Cardiac muscle cell (in vitro differentiated cells and primary cell): Measurements from ENCODE around the gene HNRNPA3. TPM values are rescaled to one million over a fixed set of nuclear protein-coding genes. Genes with fewer than 3 reads are reported as not detected.

Experiments
- DNase-seq, 2 donors: peaks; one replicate each; pipeline versions ENCODE4 v3.0.0 to v3.0.0-alpha.2; 2010 to 2017; ENCODE audit warnings: low read depth in 1 of 2, low spot score in 1 of 2
- H3K27ac ChIP-seq: fragments of 200-600 bp; sonication (generic); 2 replicates; pipeline ENCODE4 v1.5.1; 2016
- H3K27me3 ChIP-seq: fragments of 200-600 bp; sonication (generic); 2 replicates; pipeline ENCODE4 v1.6.0; 2016; ENCODE audit warnings: control low read depth
- H3K36me3 ChIP-seq: fragments of 200-600 bp; sonication (generic); 2 replicates; pipeline ENCODE4 v1.5.1; 2016; ENCODE audit warnings: control low read depth
- H3K4me1 ChIP-seq: fragments of 200-600 bp; sonication (generic); 2 replicates; pipeline ENCODE4 v1.8.1; 2017; ENCODE audit warnings: low read depth, mild to moderate bottlenecking, mixed run types
- H3K4me3 ChIP-seq: fragments of 200-600 bp; sonication (generic); 2 replicates; pipeline ENCODE4 v1.5.1; 2016; ENCODE audit warnings: mild to moderate bottlenecking
- H3K9me3 ChIP-seq: fragments of 200-600 bp; sonication (generic); 2 replicates; pipeline ENCODE4 v1.5.1; 2017; ENCODE audit warnings: low read depth, mild to moderate bottlenecking, control low read depth
- CTCF ChIP-seq: IDR thresholded peaks from 2 replicates; pipeline ENCODE4 v1.5.1; 2012; ENCODE audit warnings: low read depth, mild to moderate bottlenecking, low read length
- polyA plus RNA-seq: library from polyadenylated mRNA; unstranded; fragments of >200 nt; fragmentation: Nextera tagmentation; extraction: Ambion mirVana; gene quantifications from 2 replicates; pipeline ENCODE4 v1.2.1, GENCODE V29; 2016
- total RNA-seq: library from RNA; depleted of rRNA; stranded (reverse); fragments of >200 nt; gene quantifications from 2 replicates; pipeline ENCODE4 v1.2.3, GENCODE V29; 2016

HNRNPA3 gene
- total and polyA plus RNA-seq, 2 experiments from 2014 or later: 78.6 to 81.7 TPM

DNA sequence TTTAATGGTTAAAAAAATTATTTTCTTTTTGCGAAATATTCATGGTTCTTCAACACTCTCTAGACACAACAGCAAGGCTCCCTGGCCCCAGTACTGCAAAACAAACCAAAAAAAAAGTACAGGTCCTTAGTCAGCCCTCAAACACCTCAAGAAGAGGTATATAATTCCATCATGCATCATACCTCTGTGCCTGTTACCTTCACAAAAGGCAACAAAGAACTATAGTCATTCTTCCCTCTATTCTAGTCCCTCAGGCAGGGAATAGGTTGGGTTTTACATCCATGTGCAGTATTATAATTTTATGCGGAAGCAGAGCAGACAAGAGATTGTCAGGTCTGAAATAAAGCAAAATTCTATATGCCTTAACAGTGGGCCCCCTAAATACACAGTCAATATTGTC lies 43.4 kb downstream of the HNRNPA3 start:
- TF ChIP-seq CTCF: no peak
- Histone ChIP-seq H3K36me3 (no peaks in the 10 kb centered on the region), H3K9me3 (no peaks in the 10 kb centered on the region), H3K4me1 (peaks cover 22% of the 10 kb centered on the region), H3K27ac (no peak overlapping the region), H3K27me3 (no peaks in the 10 kb centered on the region), H3K4me3 (no peak overlapping the region)
- no peak for DNase-seq

DNA sequence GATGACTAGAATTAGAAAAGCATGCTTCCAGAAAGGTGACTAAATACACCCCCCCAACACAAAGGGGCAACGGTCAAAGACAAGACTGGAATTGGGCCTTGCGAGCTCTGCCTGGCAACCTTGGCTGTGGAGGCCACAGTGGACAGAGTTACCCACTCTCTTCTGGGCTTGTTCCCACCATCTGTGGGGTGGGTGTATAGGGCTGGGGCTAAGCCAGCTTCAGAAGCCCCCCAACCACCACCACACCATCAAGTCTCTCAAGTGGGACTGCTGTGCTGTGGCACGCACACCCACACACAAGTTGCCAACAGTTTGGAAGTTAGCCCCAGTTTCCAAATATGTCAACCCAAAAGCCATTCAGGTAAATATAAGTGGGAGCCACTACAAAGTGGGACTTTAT lies 44.1 kb downstream of the HNRNPA3 start:
- Histone ChIP-seq H3K27ac (peak overlapping the region; percentile 41), H3K4me3 (no peak overlapping the region), H3K27me3 (no peaks in the 10 kb centered on the region), H3K36me3 (no peaks in the 10 kb centered on the region), H3K4me1 (peaks cover 27% of the 10 kb centered on the region), H3K9me3 (no peaks in the 10 kb centered on the region)
- no peak for TF ChIP-seq CTCF
- DNase-seq: no peak

DNA sequence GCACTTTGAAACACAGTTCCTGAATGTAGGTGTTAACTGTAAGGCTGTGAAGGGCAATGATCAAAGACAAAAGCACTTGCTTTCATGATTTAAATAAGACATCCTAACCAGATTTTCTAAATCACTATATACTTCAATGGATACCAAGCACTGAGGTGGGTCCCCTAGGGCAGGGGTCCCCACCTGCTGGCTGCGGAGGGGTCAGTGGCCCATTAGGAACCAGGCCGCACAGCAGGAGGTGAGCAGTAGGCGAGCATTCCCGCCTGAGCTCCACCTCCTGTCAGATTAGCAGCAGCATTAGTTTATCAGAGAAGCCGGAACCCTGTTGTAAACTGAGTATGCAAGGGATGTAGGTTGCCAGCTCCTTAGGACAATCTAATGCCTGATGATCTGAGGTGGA lies 44.9 kb downstream of the HNRNPA3 start:
- no peak for DNase-seq
- Histone ChIP-seq H3K36me3 (no peaks in the 10 kb centered on the region), H3K27me3 (no peaks in the 10 kb centered on the region), H3K27ac (peak overlapping the region; percentile 41), H3K4me1 (peaks cover 33% of the 10 kb centered on the region), H3K4me3 (no peak overlapping the region), H3K9me3 (no peaks in the 10 kb centered on the region)
- no peak for TF ChIP-seq CTCF

GRCh38 chr2:177258059-177258458 lies 45.5 kb downstream of the HNRNPA3 start:
- TF ChIP-seq CTCF: no peak
- H3K27ac ChIP-seq: no peak overlapping the region
- no peaks in the 10 kb centered on the region for H3K36me3 ChIP-seq
- H3K4me1 ChIP-seq: peaks cover 33% of the 10 kb centered on the region
- H3K4me3 ChIP-seq: no peak overlapping the region
- H3K9me3 ChIP-seq: no peaks in the 10 kb centered on the region
- no peaks in the 10 kb centered on the region for H3K27me3 ChIP-seq
- no peak for DNase-seq

DNA sequence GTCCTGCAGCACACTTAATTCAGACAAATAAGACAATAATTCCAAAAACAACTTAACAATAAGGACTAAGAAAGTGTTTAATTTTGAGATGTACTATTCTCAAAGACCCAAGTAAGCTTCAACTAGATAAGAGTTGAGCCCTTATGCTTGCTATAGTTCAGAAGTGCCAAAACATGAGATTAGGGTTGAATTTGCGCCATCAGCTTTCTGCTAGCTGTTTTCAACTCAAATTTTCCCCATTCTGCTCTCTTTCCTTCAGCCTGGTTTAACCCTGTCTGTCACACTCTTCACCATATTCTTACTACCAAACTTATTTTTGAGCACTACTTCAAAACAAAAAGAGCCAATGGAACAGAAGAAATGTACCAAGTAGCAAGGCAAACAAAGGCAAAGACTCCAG lies 47.8 kb downstream of the HNRNPA3 start:
- Histone ChIP-seq H3K4me1 (peaks cover 30% of the 10 kb centered on the region), H3K36me3 (no peaks in the 10 kb centered on the region), H3K27ac (no peak overlapping the region), H3K9me3 (no peaks in the 10 kb centered on the region), H3K27me3 (no peaks in the 10 kb centered on the region), H3K4me3 (no peak overlapping the region)
- TF ChIP-seq CTCF: no peak
- DNase-seq: no peak
